Subcutaneous abdominal adipose tissue (tissue), 5 donors: Measurements from ENCODE around the gene GPX7.

Experiments used
- H3K27ac ChIP-seq: one replicate; pipeline ENCODE4 v1.7.0; 2013; ENCODE audit warnings: low read depth, mild to moderate bottlenecking, inconsistent platforms, low read length, moderate library complexity
- H3K27me3 ChIP-seq, 5 donors: one replicate each; pipeline ENCODE4 v1.7.0; 2013; ENCODE audit warnings: low read length in 5 of 5, inconsistent platforms in 1 of 5; ENCODE audit not compliant: control insufficient read depth in 5 of 5, insufficient read depth in 4 of 5
- H3K36me3 ChIP-seq, 5 donors: one replicate each; pipeline ENCODE4 v1.7.0; 2013; ENCODE audit warnings: low read length in 5 of 5; ENCODE audit not compliant: control insufficient read depth in 5 of 5, insufficient read depth in 5 of 5
- H3K4me1 ChIP-seq, 5 donors: one replicate each; pipeline ENCODE4 v1.7.0; 2013; ENCODE audit warnings: low read length in 5 of 5, mild to moderate bottlenecking in 3 of 5, moderate library complexity in 1 of 5; ENCODE audit not compliant: control insufficient read depth in 5 of 5, insufficient read depth in 5 of 5
- H3K4me3 ChIP-seq, 5 donors: one replicate each; pipeline ENCODE4 v1.7.0; 2013; ENCODE audit warnings: low read length in 5 of 5, low read depth in 1 of 5
- H3K9ac ChIP-seq, 5 donors: one replicate each; pipeline ENCODE4 v1.7.0; 2013; ENCODE audit warnings: low read length in 5 of 5, mild to moderate bottlenecking in 4 of 5, moderate library complexity in 3 of 5
- H3K9me3 ChIP-seq, 5 donors: one replicate each; pipeline ENCODE4 v1.7.0; 2013; ENCODE audit warnings: low read length in 5 of 5; ENCODE audit not compliant: control insufficient read depth in 5 of 5
- donor health status: healthy.
- donor health status: healthy.
- donor health status: healthy.
- donor health status: healthy.
- donor health status: healthy.

GPX7 gene

DNA sequence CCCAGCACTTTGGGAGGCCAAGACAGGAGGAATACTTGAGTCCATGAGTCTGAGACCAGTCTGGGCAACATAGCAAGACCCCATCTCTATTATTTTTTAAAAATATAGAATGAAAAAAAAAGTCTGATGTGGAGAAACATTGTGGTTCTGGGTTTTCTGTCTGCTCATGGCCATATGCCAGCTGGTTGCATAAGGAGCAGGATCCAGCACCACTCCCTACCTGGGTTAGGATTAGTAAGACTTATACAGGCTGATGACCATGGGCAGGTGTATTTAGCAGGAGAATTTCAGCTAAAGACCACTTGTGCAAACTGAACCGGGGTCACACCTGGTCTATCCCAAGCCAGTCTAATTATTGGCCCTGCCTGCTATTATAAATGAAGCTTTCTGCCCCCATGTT, 16.7 kb upstream of the GPX7 start:
- no peaks in the 10 kb centered on the region for H3K9me3 ChIP-seq
- peaks cover 0 to 5% (median 0%) of the 10 kb centered on the region in 5 donors for H3K27me3 ChIP-seq
- H3K4me1 ChIP-seq = peaks cover 0 to 4% (median 0%) of the 10 kb centered on the region in 5 donors
- no peak overlapping the region for H3K27ac ChIP-seq
- no peak overlapping the region for H3K9ac ChIP-seq
- H3K4me3 ChIP-seq = no peak overlapping the region
- no peaks in the 10 kb centered on the region for H3K36me3 ChIP-seq

- H3K27ac ChIP-seq = no peak overlapping the region
- H3K9ac ChIP-seq = no peak overlapping the region
- no peaks in the 10 kb centered on the region for H3K9me3 ChIP-seq
- peaks cover 0 to 5% (median 0%) of the 10 kb centered on the region in 5 donors for H3K27me3 ChIP-seq
- H3K4me1 ChIP-seq = peaks cover 0 to 4% (median 0%) of the 10 kb centered on the region in 5 donors
- no peak overlapping the region for H3K4me3 ChIP-seq
- H3K36me3 ChIP-seq = no peaks in the 10 kb centered on the region
Observed at GRCh38 chr1:52588027-52588426, 14.1 kb upstream of the GPX7 start.

- H3K27ac ChIP-seq = no peak overlapping the region
- H3K27me3 ChIP-seq = peaks cover 0 to 5% (median 0%) of the 10 kb centered on the region in 5 donors
- H3K4me3 ChIP-seq = no peak overlapping the region
- no peak overlapping the region for H3K9ac ChIP-seq
- H3K36me3 ChIP-seq = no peaks in the 10 kb centered on the region
- H3K4me1 ChIP-seq = peaks cover 0 to 4% (median 0%) of the 10 kb centered on the region in 5 donors
- H3K9me3 ChIP-seq = no peaks in the 10 kb centered on the region
Observed at GRCh38 chr1:52588535-52588934, 13.6 kb upstream of the GPX7 start.

GRCh38 chr1:52590266-52590665, 11.9 kb upstream of the GPX7 start:
- H3K4me3 ChIP-seq = no peak overlapping the region
- peaks cover 0 to 8% (median 5%) of the 10 kb centered on the region in 5 donors for H3K27me3 ChIP-seq
- H3K4me1 ChIP-seq = peaks cover 0 to 13% (median 0%) of the 10 kb centered on the region in 5 donors
- H3K9ac ChIP-seq = no peak overlapping the region
- H3K9me3 ChIP-seq = no peaks in the 10 kb centered on the region
- no peak overlapping the region for H3K27ac ChIP-seq
- no peaks in the 10 kb centered on the region for H3K36me3 ChIP-seq

DNA sequence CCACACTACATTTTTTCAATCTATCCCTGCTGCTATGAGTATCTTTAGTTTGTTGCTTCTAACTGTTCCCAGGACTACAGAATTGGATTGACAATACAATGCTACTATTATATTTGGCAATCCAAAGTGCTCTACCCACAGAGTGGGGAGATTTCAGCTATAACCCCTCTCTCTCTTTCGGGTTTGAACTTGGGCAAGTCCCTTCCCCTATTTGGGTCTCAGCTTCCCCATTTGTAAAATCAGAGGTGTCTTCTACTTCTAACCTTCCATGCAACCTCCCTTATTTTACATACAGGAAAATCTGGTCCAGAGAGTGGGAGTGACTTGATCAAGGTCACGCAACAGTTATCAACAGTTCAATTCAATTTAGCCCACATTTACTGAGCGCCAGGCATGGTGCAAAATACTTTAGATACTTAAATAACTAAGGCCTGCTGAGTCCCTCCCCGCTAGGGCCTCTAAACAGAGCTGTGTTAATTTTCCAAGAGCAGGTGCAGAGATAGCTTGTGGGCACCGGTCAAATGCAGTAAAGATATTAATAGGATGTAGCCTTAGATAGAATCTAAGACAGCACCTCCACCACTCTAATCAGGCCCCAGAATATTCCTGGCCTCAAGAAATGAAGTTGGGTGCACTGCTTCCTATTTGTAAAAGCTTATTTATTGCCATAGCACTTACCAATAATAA, 9.4 kb upstream of the GPX7 start:
- H3K9ac ChIP-seq = no peak overlapping the region
- H3K27me3 ChIP-seq = peaks cover 0 to 10% (median 3%) of the 10 kb centered on the region in 5 donors
- peaks cover 0 to 11% (median 0%) of the 10 kb centered on the region in 5 donors for H3K4me1 ChIP-seq
- H3K27ac ChIP-seq = no peak overlapping the region
- no peaks in the 10 kb centered on the region for H3K36me3 ChIP-seq
- H3K9me3 ChIP-seq = no peaks in the 10 kb centered on the region
- H3K4me3 ChIP-seq = no peak overlapping the region

GRCh38 chr1:52593495-52593894, 8.7 kb upstream of the GPX7 start:
- Histone ChIP-seq H3K9me3 (no peaks in the 10 kb centered on the region), H3K4me3 (no peak overlapping the region), H3K27me3 (peaks cover 0 to 10% (median 3%) of the 10 kb centered on the region in 5 donors), H3K36me3 (no peaks in the 10 kb centered on the region), H3K4me1 (peaks cover 0 to 11% (median 0%) of the 10 kb centered on the region in 5 donors), H3K27ac (no peak overlapping the region), H3K9ac (no peak overlapping the region)

DNA sequence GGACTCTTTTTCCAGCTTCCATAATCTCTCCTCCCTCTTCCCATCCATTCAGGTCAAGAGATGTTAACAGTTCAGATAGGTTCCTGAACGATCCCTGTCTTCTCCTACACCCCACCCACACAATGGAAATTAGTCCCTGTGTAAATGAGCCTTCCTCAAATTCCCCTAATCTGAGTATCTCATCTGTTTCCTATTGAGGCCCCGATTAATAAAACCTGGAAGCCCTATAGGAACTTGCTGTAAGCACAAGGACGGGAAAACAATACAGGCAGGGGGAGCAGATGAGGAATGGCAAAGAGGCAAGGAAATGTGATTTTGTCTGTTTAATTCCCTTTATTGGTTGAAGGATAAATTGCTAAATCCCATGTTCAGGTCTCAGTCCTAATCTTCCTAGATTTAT, 7.1 kb upstream of the GPX7 start:
- Histone ChIP-seq H3K9ac (no peak overlapping the region), H3K27me3 (peaks cover 0 to 10% (median 3%) of the 10 kb centered on the region in 5 donors), H3K4me3 (no peak overlapping the region), H3K9me3 (no peaks in the 10 kb centered on the region), H3K4me1 (peaks cover 0 to 11% (median 0%) of the 10 kb centered on the region in 5 donors), H3K27ac (no peak overlapping the region), H3K36me3 (no peaks in the 10 kb centered on the region)

DNA sequence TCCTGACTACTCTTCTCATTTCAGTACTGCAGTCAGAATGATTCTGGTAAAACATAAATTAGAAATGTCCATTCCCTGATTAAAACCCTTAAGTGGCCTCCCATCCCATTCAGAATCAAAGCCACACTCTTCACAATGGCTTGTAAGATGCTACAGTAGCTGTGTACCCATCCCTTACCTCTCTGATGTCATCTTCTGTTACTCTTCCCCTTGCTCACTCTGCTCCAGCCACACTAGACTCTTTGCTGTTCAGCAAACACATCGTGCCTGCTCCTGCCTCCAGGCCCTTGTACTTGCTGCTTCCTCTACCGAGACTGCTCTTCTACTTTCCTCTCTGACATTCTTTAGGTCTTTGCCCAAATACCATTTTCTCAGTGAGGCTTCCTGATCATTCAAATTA, 4.3 kb upstream of the GPX7 start:
- Histone ChIP-seq H3K4me3 (no peak overlapping the region), H3K27me3 (peaks cover 0 to 10% (median 3%) of the 10 kb centered on the region in 5 donors), H3K27ac (no peak overlapping the region), H3K9ac (no peak overlapping the region), H3K9me3 (no peaks in the 10 kb centered on the region), H3K36me3 (no peaks in the 10 kb centered on the region), H3K4me1 (peaks cover 0 to 21% (median 12%) of the 10 kb centered on the region in 5 donors)

DNA sequence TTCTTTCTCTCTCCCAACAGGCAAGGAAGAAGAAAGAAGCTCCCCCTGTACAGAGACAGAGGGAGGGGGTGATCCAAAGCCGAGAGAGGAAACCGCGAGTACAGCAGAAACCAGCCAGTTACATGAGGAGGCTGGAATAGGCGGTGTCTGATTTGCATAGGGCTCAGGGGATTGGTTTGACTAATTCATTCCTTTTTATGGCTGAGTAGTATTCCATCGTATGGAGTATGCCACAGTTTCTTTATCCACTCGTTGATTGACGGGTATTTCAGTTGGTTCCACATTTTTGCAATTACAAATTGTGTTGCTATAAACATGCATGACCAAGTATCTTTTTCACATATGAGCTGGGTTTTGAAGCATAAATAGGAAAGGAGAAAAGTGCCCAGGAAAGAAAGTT, 3.4 kb upstream of the GPX7 start:
- H3K9me3 ChIP-seq = no peaks in the 10 kb centered on the region
- H3K9ac ChIP-seq = no peak overlapping the region
- no peak overlapping the region for H3K4me3 ChIP-seq
- peaks cover 0 to 25% (median 17%) of the 10 kb centered on the region in 5 donors for H3K4me1 ChIP-seq
- peaks cover 0 to 10% (median 3%) of the 10 kb centered on the region in 5 donors for H3K27me3 ChIP-seq
- no peaks in the 10 kb centered on the region for H3K36me3 ChIP-seq
- no peak overlapping the region for H3K27ac ChIP-seq

DNA sequence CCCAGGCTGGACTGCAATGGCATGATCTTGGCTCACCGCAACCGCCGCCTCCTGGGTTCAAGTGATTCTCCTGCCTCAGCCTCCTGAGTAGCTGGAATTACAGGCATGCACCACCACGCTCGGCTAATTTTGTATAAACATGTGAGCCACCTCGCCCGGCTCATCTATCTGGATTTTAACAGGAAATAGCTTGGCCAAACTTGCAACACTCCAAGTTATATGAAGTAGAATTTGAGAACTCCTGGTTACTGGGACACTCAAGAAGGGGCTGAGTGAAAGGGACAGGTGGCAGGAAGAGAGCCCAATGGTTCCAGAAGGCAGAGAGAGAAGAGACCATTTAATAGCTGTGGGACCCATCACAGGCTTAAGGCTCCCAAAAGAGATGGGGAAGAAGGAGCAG, 2.9 kb upstream of the GPX7 start:
- no peak overlapping the region for H3K4me3 ChIP-seq
- H3K4me1 ChIP-seq = peaks cover 0 to 25% (median 18%) of the 10 kb centered on the region in 5 donors
- no peak overlapping the region for H3K27ac ChIP-seq
- H3K27me3 ChIP-seq = peaks cover 0 to 10% (median 3%) of the 10 kb centered on the region in 5 donors
- H3K36me3 ChIP-seq = no peaks in the 10 kb centered on the region
- H3K9me3 ChIP-seq = no peaks in the 10 kb centered on the region
- H3K9ac ChIP-seq = no peak overlapping the region
